Activated CD4-positive, alpha-beta T cell treated with anti-CD3 and anti-CD28 coated beads, Interleukin-2, amount 10 ng/mL, durations not matched to agents 24 days and 14 days (primary cell): ENCODE measurements around the gene DLGAP3. TPM values are rescaled to one million over a fixed set of nuclear protein-coding genes. Genes with fewer than 3 reads are reported as not detected.

Experiments
- total RNA-seq: library from RNA; stranded (reverse); gene quantifications from 2 replicates; pipeline ENCODE4 v1.2.3, GENCODE V29; 2022

DLGAP3 gene
- total RNA-seq, 1 donor from 2014 or later = 0.75 TPM

Other genes with a start within 250 kb of the DLGAP3 start
- gene GJB5, start 174.6 kb downstream of the DLGAP3 start, total RNA-seq = not detected in 2 replicates
- gene GJB4, start 169.9 kb downstream of the DLGAP3 start, total RNA-seq = not detected in 2 replicates
- not detected in 2 replicates for gene GJB3, start 148.4 kb downstream of the DLGAP3 start, total RNA-seq
- not detected in 2 replicates for gene GJA4, start 136.7 kb downstream of the DLGAP3 start, total RNA-seq
- gene SMIM12, start 69.9 kb downstream of the DLGAP3 start, total RNA-seq = 63.2 TPM in 2 replicates
- gene TMEM35B, start 55.7 kb upstream of the DLGAP3 start, total RNA-seq = 20.1 and 22.1 TPM in 2 replicates
- gene ZMYM6, start 102.3 kb upstream of the DLGAP3 start, total RNA-seq = 20.3 and 23.5 TPM in 2 replicates
- 2.8 and 5.7 TPM in 2 replicates for gene ZMYM1, start 149.7 kb upstream of the DLGAP3 start, total RNA-seq